GM13976 (cell line): Measurements from ENCODE around the gene NCDN.
A peak's percentile ranks its signal among the peaks of the same experiment; 100 is the strongest.

Experiments used
- DNase-seq: peaks from one replicate; pipeline ENCODE4 v3.0.0; 2012; ENCODE audit warnings: low spot score
- CTCF ChIP-seq: IDR thresholded peaks from 2 replicates; pipeline ENCODE4 v1.5.1; 2012; ENCODE audit warnings: borderline replicate concordance, mild to moderate bottlenecking; ENCODE audit not compliant: insufficient read depth; ENCODE audit errors: extremely low read depth, missing control alignments, control extremely low read depth
- in situ Hi-C: fragments of 300-500 bp; cut with MboI; formaldehyde crosslinking; loops from one replicate; pipeline ENCODE4 v1.12.0; 2022; ENCODE audit warnings: low sequenced_read_pairs, mixed read lengths, inconsistent platforms; ENCODE audit not compliant: unreplicated experiment

The NCDN gene

GRCh38 chr1:35568975-35569395, 11.4 kb downstream of the NCDN start:
- in situ Hi-C loops: loop anchor here (5.0 kb wide), 1 partner anchor 148 kb away; the partner anchor contains the start of gene C1orf216
- TF ChIP-seq CTCF: peak; percentile 81
- peak; percentile 83 for DNase-seq

- in situ Hi-C loops: loop anchor here (5.0 kb wide), 1 partner anchor 147 kb away; the partner anchor contains the start of gene C1orf216
Observed at GRCh38 chr1:35569936-35570335, 12.3 kb downstream of the NCDN start.

GRCh38 chr1:35570589-35571137, 13.1 kb downstream of the NCDN start:
- in situ Hi-C loops: no loop called here
- TF ChIP-seq CTCF: no peak
- no peak for DNase-seq

More at GRCh38 chr1:35569936-35570335, 12.3 kb downstream of the NCDN start:
- no peak for TF ChIP-seq CTCF
- no peak for DNase-seq

- no peak for DNase-seq
- no peak for TF ChIP-seq CTCF
- in situ Hi-C loops: no loop called here
Observed at GRCh38 chr1:35571263-35571662, 13.7 kb downstream of the NCDN start.

GRCh38 chr1:35572296-35572695, 14.7 kb downstream of the NCDN start:
- no peak for DNase-seq
- TF ChIP-seq CTCF: no peak
- in situ Hi-C loops: no loop called here

- TF ChIP-seq CTCF: no peak
Observed at GRCh38 chr1:35573198-35574124, 15.9 kb downstream of the NCDN start, which contains the start of gene TFAP2E. TFAP2E (plus strand) TSS chr1:35573314; CDS start chr1:35573578, 264 bp downstream.

More at GRCh38 chr1:35573198-35574124, 15.9 kb downstream of the NCDN start, which contains the start of gene TFAP2E:
- in situ Hi-C loops: no loop called here
- DNase-seq: no peak
